Esophagus muscularis mucosa (tissue), 4 donors: ENCODE results near the gene WDR48. TPM values are rescaled to one million over a fixed set of nuclear protein-coding genes. Genes with fewer than 3 reads are reported as not detected.

Experiments
- DNase-seq: peaks from one replicate; pipeline ENCODE4 v3.0.0-alpha.2; 2017; ENCODE audit errors: extremely low spot score
- H3K27ac ChIP-seq, 4 donors: fragments of 200-600 bp; sonication (generic); replicated peaks in 1 of 4; 1 replicate in 3 of 4; 2 replicates in 1 of 4; pipeline ENCODE4 v1.5.1; 2016 to 2019; ENCODE audit warnings: mild to moderate bottlenecking in 1 of 4
- H3K27me3 ChIP-seq, 4 donors: fragments of 200-600 bp; sonication (generic); one replicate each; pipeline versions ENCODE4 v1.5.1 to v1.6.0; 2016 to 2019
- H3K36me3 ChIP-seq, 4 donors: fragments of 200-600 bp; sonication (generic); one replicate each; pipeline ENCODE4 v1.5.1; 2016 to 2019
- H3K4me1 ChIP-seq, 4 donors: fragments of 200-600 bp; sonication (generic); one replicate each; pipeline ENCODE4 v1.5.1; 2016 to 2019
- H3K4me3 ChIP-seq, 4 donors: fragments of 200-600 bp; sonication (generic); 1 replicate in 2 of 4; 2 replicates in 2 of 4; pipeline ENCODE4 v1.5.1; 2016 to 2019; ENCODE audit warnings: mild to moderate bottlenecking in 4 of 4, moderate library complexity in 1 of 4
- H3K9me3 ChIP-seq, 4 donors: fragments of 200-600 bp; sonication (generic); 1 replicate in 3 of 4; 2 replicates in 1 of 4; pipeline ENCODE4 v1.5.1; 2016 to 2019
- EP300 ChIP-seq: sonication (generic); formaldehyde crosslinking; IDR thresholded peaks from one replicate; pipeline ENCODE4 v1.6.1; 2017; ENCODE audit warnings: antibody characterized with exemption
- POLR2A ChIP-seq: fragments of 450-650 bp; IDR thresholded peaks from one replicate; pipeline ENCODE4 v1.6.1; 2017; ENCODE audit warnings: antibody characterized with exemption, moderate library complexity, mild to moderate bottlenecking, low read depth
- POLR2AphosphoS5 ChIP-seq, 2 donors: sonication (generic); formaldehyde crosslinking; IDR thresholded peaks; one replicate each; pipeline ENCODE4 v1.6.1; 2017; ENCODE audit warnings: antibody characterized with exemption in 2 of 2
- WGBS: methylation state at CpG from one replicate; pipeline ENCODE4 v1.1.5; 2018; 5-methylcytosine and 5-hydroxymethylcytosine counted together
- intact Hi-C: fragments of 100-400 bp; cut with DNase I; formaldehyde crosslinking; loops from one replicate; pipeline ENCODE4 v1.15.1; 2023
- total RNA-seq, 4 donors: library from RNA; depleted of rRNA; stranded (reverse); fragments of >200 nt; gene quantifications; one replicate each; pipeline versions ENCODE4 v1.1.0 to v1.2.1, GENCODE V29; 2016
- TF ChIP-seq, protein P1 (sequence below), 3 experiments: fragments of 200-600 bp in 2 of 3; fragments of 450-650 bp in 1 of 3; sonication (generic) in 2 of 3; IDR thresholded peaks; one replicate each; pipeline ENCODE4 v1.5.1; 2017 to 2019; ENCODE audit warnings: antibody characterized with exemption in 3 of 3, mild to moderate bottlenecking in 2 of 3, moderate library complexity in 1 of 3

Gene WDR48
- total RNA-seq, 4 donors from 2014 or later: 25.9 to 40.0 (median 29.8) TPM

DNA sequence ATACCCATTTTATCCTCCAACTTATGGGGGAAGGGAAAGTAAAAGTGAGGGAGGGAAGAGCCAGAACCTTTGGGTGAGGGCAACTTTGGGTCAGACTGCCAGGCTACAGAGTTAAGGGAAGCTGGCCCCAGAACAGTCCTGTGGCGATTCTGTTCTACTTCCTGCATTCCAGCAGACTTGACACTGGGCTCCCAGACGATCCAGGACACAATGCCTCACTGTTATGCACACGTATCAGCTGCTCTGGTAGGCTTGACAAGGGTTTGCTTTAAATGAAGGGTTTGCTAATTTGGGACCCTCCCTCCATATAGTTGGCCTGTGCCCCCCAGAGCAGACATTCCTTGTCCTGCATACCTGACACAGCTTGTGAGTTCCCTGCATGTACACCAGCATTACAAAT is 45.0 kb downstream of the WDR48 start:
- no peak overlapping the region for H3K4me3 ChIP-seq
- H3K27ac ChIP-seq: peak overlapping the region in 1 of 4 donors; percentile 21
- intact Hi-C loops: no loop called here
- peaks cover 62 to 98% (median 89%) of the 10 kb centered on the region in 4 donors for H3K36me3 ChIP-seq
- WGBS: 10% methylated on average over 3 of the region's 3 CpGs
- peak; percentile 87 for DNase-seq
- TF ChIP-seq, protein P1, sequence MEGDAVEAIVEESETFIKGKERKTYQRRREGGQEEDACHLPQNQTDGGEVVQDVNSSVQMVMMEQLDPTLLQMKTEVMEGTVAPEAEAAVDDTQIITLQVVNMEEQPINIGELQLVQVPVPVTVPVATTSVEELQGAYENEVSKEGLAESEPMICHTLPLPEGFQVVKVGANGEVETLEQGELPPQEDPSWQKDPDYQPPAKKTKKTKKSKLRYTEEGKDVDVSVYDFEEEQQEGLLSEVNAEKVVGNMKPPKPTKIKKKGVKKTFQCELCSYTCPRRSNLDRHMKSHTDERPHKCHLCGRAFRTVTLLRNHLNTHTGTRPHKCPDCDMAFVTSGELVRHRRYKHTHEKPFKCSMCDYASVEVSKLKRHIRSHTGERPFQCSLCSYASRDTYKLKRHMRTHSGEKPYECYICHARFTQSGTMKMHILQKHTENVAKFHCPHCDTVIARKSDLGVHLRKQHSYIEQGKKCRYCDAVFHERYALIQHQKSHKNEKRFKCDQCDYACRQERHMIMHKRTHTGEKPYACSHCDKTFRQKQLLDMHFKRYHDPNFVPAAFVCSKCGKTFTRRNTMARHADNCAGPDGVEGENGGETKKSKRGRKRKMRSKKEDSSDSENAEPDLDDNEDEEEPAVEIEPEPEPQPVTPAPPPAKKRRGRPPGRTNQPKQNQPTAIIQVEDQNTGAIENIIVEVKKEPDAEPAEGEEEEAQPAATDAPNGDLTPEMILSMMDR (IDR thresholded peaks at IDR 0.05): no peak
- H3K9me3 ChIP-seq: no peaks in the 10 kb centered on the region
- H3K27me3 ChIP-seq: no peaks in the 10 kb centered on the region
- H3K4me1 ChIP-seq: peaks cover 5 to 29% (median 14%) of the 10 kb centered on the region in 4 donors

- 78% methylated on average over 4 of the region's 8 CpGs for WGBS
- peaks cover 53 to 96% (median 83%) of the 10 kb centered on the region in 4 donors for H3K36me3 ChIP-seq
- DNase-seq: peak; percentile 89
- intact Hi-C loops: no loop called here
- no peak overlapping the region for H3K27ac ChIP-seq
- no peaks in the 10 kb centered on the region for H3K9me3 ChIP-seq
- H3K27me3 ChIP-seq: no peaks in the 10 kb centered on the region
- H3K4me3 ChIP-seq: no peak overlapping the region
- peaks cover 10 to 36% (median 25%) of the 10 kb centered on the region in 4 donors for H3K4me1 ChIP-seq
- TF ChIP-seq, protein P1 (IDR thresholded peaks at IDR 0.05): no peak
- no peak for TF ChIP-seq EP300
- no peak for TF ChIP-seq POLR2A
- no peak for TF ChIP-seq POLR2AphosphoS5 (IDR thresholded peaks at IDR 0.05)
Observed at GRCh38 chr3:39097716-39098472, 46.1 kb downstream of the WDR48 start.

- intact Hi-C loops: no loop called here
- Histone ChIP-seq H3K9me3 (no peaks in the 10 kb centered on the region), H3K4me3 (no peak overlapping the region), H3K27ac (no peak overlapping the region), H3K27me3 (no peaks in the 10 kb centered on the region), H3K4me1 (peaks cover 16 to 43% (median 32%) of the 10 kb centered on the region in 4 donors), H3K36me3 (peaks cover 48 to 90% (median 76%) of the 10 kb centered on the region in 4 donors)
- 90% methylated on average over 2 of the region's 8 CpGs for WGBS
- no peak for TF ChIP-seq POLR2A
- TF ChIP-seq POLR2AphosphoS5 (IDR thresholded peaks at IDR 0.05): no peak
- TF ChIP-seq, protein P1 (IDR thresholded peaks at IDR 0.05): no peak
- no peak for TF ChIP-seq EP300
- peak; percentile 81 for DNase-seq
Observed at GRCh38 chr3:39098473-39099000, 46.7 kb downstream of the WDR48 start.

- peak; percentile 64 for DNase-seq
- peaks cover 41 to 83% (median 70%) of the 10 kb centered on the region in 4 donors for H3K36me3 ChIP-seq
- H3K27ac ChIP-seq: no peak overlapping the region
- H3K4me1 ChIP-seq: peaks cover 23 to 50% (median 39%) of the 10 kb centered on the region in 4 donors
- H3K27me3 ChIP-seq: no peaks in the 10 kb centered on the region
- TF ChIP-seq, protein P1 (IDR thresholded peaks at IDR 0.05): no peak
- TF ChIP-seq POLR2AphosphoS5 (IDR thresholded peaks at IDR 0.05): no peak
- TF ChIP-seq EP300: no peak
- no peak for TF ChIP-seq POLR2A
- H3K4me3 ChIP-seq: no peak overlapping the region
- no peaks in the 10 kb centered on the region for H3K9me3 ChIP-seq
- WGBS: 89% methylated on average over 1 of the region's 1 CpG
- intact Hi-C loops: no loop called here
Observed at GRCh38 chr3:39099242-39099641, 47.4 kb downstream of the WDR48 start.
